NT2/D1 (cell line): ENCODE measurements around the gene PCSK4.
"Not testable (repeated sequence)": the region's sequence is repeated elsewhere in the genome, so short reads cannot be mapped to it uniquely, and the experiment has no call there.

Experiments
- DNase-seq: peaks from one replicate; pipeline ENCODE4 v3.0.0-alpha.2; 2011; ENCODE audit warnings: low read depth, low spot score
- H3K27me3 ChIP-seq: 2 replicates; pipeline ENCODE4 v1.6.0; 2011; ENCODE audit warnings: mild to moderate bottlenecking; ENCODE audit not compliant: insufficient read length, insufficient read depth
- H3K36me3 ChIP-seq: 2 replicates; pipeline ENCODE4 v1.6.1; 2011; ENCODE audit warnings: mild to moderate bottlenecking, low read length, mixed read lengths; ENCODE audit not compliant: insufficient read depth, insufficient read length
- H3K4me1 ChIP-seq: 2 replicates; pipeline ENCODE4 v1.5.1; 2011; ENCODE audit not compliant: insufficient read depth, insufficient read length
- H3K4me3 ChIP-seq: 2 replicates; pipeline ENCODE4 v1.5.1; 2011; ENCODE audit warnings: low read depth; ENCODE audit not compliant: insufficient read length
- H3K9ac ChIP-seq: 2 replicates; pipeline ENCODE4 v1.6.0; 2011; ENCODE audit warnings: low read depth; ENCODE audit not compliant: insufficient read length
- H3K9me3 ChIP-seq: 2 replicates; pipeline ENCODE4 v1.5.1; 2011; ENCODE audit warnings: mild to moderate bottlenecking, low read length; ENCODE audit not compliant: insufficient read depth
- SUZ12 ChIP-seq: IDR thresholded peaks from 2 replicates; pipeline ENCODE4 v1.6.1; 2011; ENCODE audit not compliant: insufficient read length, insufficient read depth; ENCODE audit errors: extremely low read depth
- YY1 ChIP-seq: IDR thresholded peaks from 2 replicates; pipeline ENCODE4 v1.6.1; 2011; ENCODE audit not compliant: insufficient read length, insufficient read depth
- ZNF274 ChIP-seq: IDR thresholded peaks from 2 replicates; pipeline ENCODE4 v1.6.1; 2011; ENCODE audit warnings: mild to moderate bottlenecking, low read depth, low read length

The PCSK4 gene

GRCh38 chr19:1502433-1503088 is 12.4 kb upstream of the PCSK4 start:
- no peak overlapping the region for H3K4me3 ChIP-seq

GRCh38 chr19:1501200-1501595 is 11.0 kb upstream of the PCSK4 start:
- TF ChIP-seq ZNF274, result no peak
- TF ChIP-seq YY1, result no peak
- TF ChIP-seq SUZ12, result no peak
- Histone ChIP-seq H3K36me3 (no peaks in the 10 kb centered on the region), H3K9ac (no peak overlapping the region), H3K4me3 (no peak overlapping the region), H3K4me1 (peaks cover 23% of the 10 kb centered on the region), H3K27me3 (peaks cover 18% of the 10 kb centered on the region), H3K9me3 (peaks cover 10% of the 10 kb centered on the region; the same call in 1 of the 2 replicates)
- DNase-seq, result no peak

More at GRCh38 chr19:1502433-1503088, 12.4 kb upstream of the PCSK4 start:
- DNase-seq, result no peak
- Histone ChIP-seq H3K27me3 (peaks cover 18% of the 10 kb centered on the region), H3K9ac (no peak overlapping the region), H3K9me3 (peaks cover 10% of the 10 kb centered on the region; the same call in 1 of the 2 replicates), H3K4me1 (peaks cover 19% of the 10 kb centered on the region), H3K36me3 (no peaks in the 10 kb centered on the region)
- TF ChIP-seq YY1 (no peak), SUZ12 (no peak), ZNF274 (no peak)

GRCh38 chr19:1499231-1499630 is 9.1 kb upstream of the PCSK4 start:
- not testable (repeated sequence) for H3K36me3 ChIP-seq, DNase-seq, H3K9ac ChIP-seq, H3K4me3 ChIP-seq
- Histone ChIP-seq H3K4me1 (peaks cover 25% of the 10 kb centered on the region), H3K27me3 (peaks cover 17% of the 10 kb centered on the region), H3K9me3 (peaks cover 10% of the 10 kb centered on the region; the same call in 1 of the 2 replicates)

- TF ChIP-seq YY1 (no peak), SUZ12 (no peak), ZNF274 (no peak)
- no peak overlapping the region for H3K4me3 ChIP-seq
- DNase-seq, result no peak
- H3K9me3 ChIP-seq, result peaks cover 10% of the 10 kb centered on the region; the same call in 1 of the 2 replicates
- H3K9ac ChIP-seq, result no peak overlapping the region
- H3K36me3 ChIP-seq, result no peaks in the 10 kb centered on the region
- H3K4me1 ChIP-seq, result peaks cover 20% of the 10 kb centered on the region
- H3K27me3 ChIP-seq, result peaks cover 2% of the 10 kb centered on the region
Measured at GRCh38 chr19:1497578-1498235, 7.6 kb upstream of the PCSK4 start.

- Histone ChIP-seq H3K36me3 (no peaks in the 10 kb centered on the region), H3K4me1 (peaks cover 22% of the 10 kb centered on the region), H3K9me3 (peaks cover 10% of the 10 kb centered on the region; the same call in 1 of the 2 replicates), H3K9ac (no peak overlapping the region), H3K4me3 (no peak overlapping the region), H3K27me3 (peaks cover 1% of the 10 kb centered on the region)
- TF ChIP-seq ZNF274, result no peak
- TF ChIP-seq YY1, result no peak
- TF ChIP-seq SUZ12, result no peak
- DNase-seq, result no peak
Measured at GRCh38 chr19:1496714-1497577, 6.8 kb upstream of the PCSK4 start.

GRCh38 chr19:1495799-1496713 is 5.9 kb upstream of the PCSK4 start:
- peaks cover 10% of the 10 kb centered on the region for H3K27me3 ChIP-seq
- no peak for DNase-seq
- peaks cover 29% of the 10 kb centered on the region for H3K4me1 ChIP-seq
- TF ChIP-seq YY1 (no peak), ZNF274 (no peak), SUZ12 (no peak)
- H3K36me3 ChIP-seq, result no peaks in the 10 kb centered on the region
- H3K4me3 ChIP-seq, result no peak overlapping the region
- H3K9ac ChIP-seq, result no peak overlapping the region
- H3K9me3 ChIP-seq, result peaks cover 10% of the 10 kb centered on the region; the same call in 1 of the 2 replicates
